ENCODE data around the gene PHRF1. TPM values are rescaled to one million over a fixed set of nuclear protein-coding genes. Genes with fewer than 3 reads are reported as not detected.
"Not testable (repeated sequence)": the region's sequence is repeated elsewhere in the genome, so short reads cannot be mapped to it uniquely, and the experiment has no call there.

The PHRF1 gene
- polyA plus RNA-seq, 6 donors from 2014 or later, result 2.3 to 16.4 (median 5.2) TPM

DNA sequence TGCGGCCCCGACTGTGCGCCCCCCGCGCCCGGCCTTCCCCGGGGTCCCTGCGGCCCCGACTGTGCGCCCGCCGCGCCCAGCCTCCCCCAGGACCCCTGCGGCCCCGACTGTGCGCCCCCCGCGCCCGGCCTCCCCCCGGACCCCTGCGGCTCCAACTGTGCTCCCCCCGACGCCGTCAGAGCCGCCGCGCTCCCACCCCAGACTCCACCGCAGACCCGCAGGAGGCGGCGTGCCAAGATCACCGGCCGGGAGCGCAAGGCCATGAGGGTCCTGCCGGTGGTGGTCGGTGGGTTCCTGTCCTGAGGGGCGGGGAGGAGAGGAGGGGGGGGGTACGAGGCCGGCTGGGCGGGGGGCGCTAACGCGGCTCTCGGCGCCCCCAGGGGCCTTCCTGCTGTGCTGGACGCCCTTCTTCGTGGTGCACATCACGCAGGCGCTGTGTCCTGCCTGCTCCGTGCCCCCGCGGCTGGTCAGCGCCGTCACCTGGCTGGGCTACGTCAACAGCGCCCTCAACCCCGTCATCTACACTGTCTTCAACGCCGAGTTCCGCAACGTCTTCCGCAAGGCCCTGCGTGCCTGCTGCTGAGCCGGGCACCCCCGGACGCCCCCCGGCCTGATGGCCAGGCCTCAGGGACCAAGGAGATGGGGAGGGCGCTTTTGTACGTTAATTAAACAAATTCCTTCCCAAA lies 63.9 kb downstream of the PHRF1 start:
- Mint-ChIP-seq H3K4me1 (peaks cover 15 to 18% (median 15%) of the 10 kb centered on the region in 3 donors), H3K9me3 (no peaks in the 10 kb centered on the region), H3K27ac (peak overlapping the region in 3 of 6 donors; percentile 76 to 82 (median 76)), H3K27me3 (peaks cover 8 to 39% (median 29%) of the 10 kb centered on the region in 3 donors), H3K4me3 (peak overlapping the region; percentile 69 to 86 (median 75)), H3K36me3 (peaks cover 0 to 8% of the 10 kb centered on the region in 2 donors)
- ATAC-seq (ENCODE audit: low read depth in 2 of 2) (peak; percentile 66), DNase-seq (peak; percentile 29)

- DNase-seq, result no peak
- Mint-ChIP-seq H3K4me3 (no peak overlapping the region), H3K27ac (no peak overlapping the region), H3K9me3 (no peaks in the 10 kb centered on the region), H3K4me1 (peaks cover 18 to 25% (median 18%) of the 10 kb centered on the region in 3 donors), H3K27me3 (peaks cover 8 to 26% (median 18%) of the 10 kb centered on the region in 3 donors), H3K36me3 (peaks cover 0 to 8% of the 10 kb centered on the region in 2 donors)
- ATAC-seq (ENCODE audit: low read depth in 2 of 2), result no peak
Observed at GRCh38 chr11:641806-642370, 65.6 kb downstream of the PHRF1 start.

DNA sequence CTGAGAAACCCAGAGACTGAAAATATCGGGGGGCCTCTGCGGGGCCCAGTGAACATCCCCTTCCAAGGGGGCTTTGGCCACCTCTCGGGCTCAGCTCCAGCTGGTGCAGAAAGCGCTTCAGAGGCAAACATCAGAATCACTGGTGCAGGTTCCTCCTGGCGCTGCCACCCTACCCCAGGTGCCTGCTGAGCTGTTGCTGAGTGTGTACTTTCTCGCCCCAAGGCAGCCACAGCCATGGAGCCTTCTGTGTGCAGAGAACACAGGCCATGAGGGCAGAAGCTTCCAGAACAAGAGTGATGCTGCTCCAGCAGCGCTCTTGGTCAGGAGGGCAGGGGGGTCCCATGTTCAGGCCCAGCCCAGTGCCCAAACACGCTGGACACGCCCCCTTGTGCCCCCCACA lies 67.1 kb downstream of the PHRF1 start:
- ATAC-seq (ENCODE audit: low read depth in 2 of 2), result no peak

GRCh38 chr11:643849-644738 lies 67.8 kb downstream of the PHRF1 start:
- Mint-ChIP-seq H3K36me3 (peaks cover 0 to 3% of the 10 kb centered on the region in 2 donors), H3K9me3 (no peaks in the 10 kb centered on the region), H3K27ac (no peak overlapping the region), H3K4me1 (peaks cover 8 to 15% (median 13%) of the 10 kb centered on the region in 3 donors), H3K4me3 (no peak overlapping the region), H3K27me3 (peaks cover 4 to 8% (median 8%) of the 10 kb centered on the region in 3 donors)
- DNase-seq (no peak), ATAC-seq (ENCODE audit: low read depth in 2 of 2) (no peak)

More for the DNA sequence above, 67.1 kb downstream of the PHRF1 start:
- no peak overlapping the region for H3K4me3 Mint-ChIP-seq
- no peak overlapping the region for H3K27ac Mint-ChIP-seq
- H3K4me1 Mint-ChIP-seq, result peaks cover 11 to 19% (median 13%) of the 10 kb centered on the region in 3 donors
- no peaks in the 10 kb centered on the region for H3K9me3 Mint-ChIP-seq
- no peaks in the 10 kb centered on the region for H3K36me3 Mint-ChIP-seq
- no peak for DNase-seq
- H3K27me3 Mint-ChIP-seq, result peaks cover 8 to 15% (median 8%) of the 10 kb centered on the region in 3 donors

DNA sequence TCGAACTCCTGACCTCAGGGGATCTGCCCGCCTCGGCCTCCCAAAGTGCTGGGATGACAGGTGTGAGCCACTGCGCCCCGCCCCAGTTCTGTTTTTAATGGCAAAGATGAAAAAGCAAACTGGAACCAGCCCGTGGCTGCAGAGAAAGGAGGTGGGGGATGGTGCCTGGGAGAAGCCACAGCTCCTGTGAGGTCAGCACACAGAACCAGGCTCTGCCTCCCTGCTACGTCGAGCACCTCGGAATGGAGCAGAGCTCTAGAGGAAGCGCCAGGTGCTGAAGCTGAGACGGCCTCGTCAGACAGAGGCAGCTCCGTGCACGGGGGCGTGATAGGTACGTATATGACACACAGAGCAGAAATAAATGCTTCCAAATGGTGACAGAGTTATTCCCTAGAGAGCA lies 69.3 kb downstream of the PHRF1 start:
- peaks cover 0 to 3% of the 10 kb centered on the region in 2 donors for H3K36me3 Mint-ChIP-seq
- H3K27ac Mint-ChIP-seq, result peak overlapping the region in 2 of 6 donors; percentile 71 to 83
- ATAC-seq (ENCODE audit: low read depth in 2 of 2) (no peak), DNase-seq (no peak)
- H3K9me3 Mint-ChIP-seq, result no peaks in the 10 kb centered on the region
- peaks cover 2 to 12% (median 8%) of the 10 kb centered on the region in 3 donors for H3K4me1 Mint-ChIP-seq
- H3K27me3 Mint-ChIP-seq, result peaks cover 0 to 3% (median 3%) of the 10 kb centered on the region in 3 donors
- peak overlapping the region in 1 of 8 donors; percentile 28 for H3K4me3 Mint-ChIP-seq

- H3K27me3 Mint-ChIP-seq, result no peaks in the 10 kb centered on the region
- H3K9me3 Mint-ChIP-seq, result no peaks in the 10 kb centered on the region
- peaks cover 0 to 10% (median 8%) of the 10 kb centered on the region in 3 donors for H3K4me1 Mint-ChIP-seq
- H3K4me3 Mint-ChIP-seq, result peak overlapping the region in 1 of 8 donors; percentile 16
- peak overlapping the region in 1 of 6 donors; percentile 30 for H3K27ac Mint-ChIP-seq
- H3K36me3 Mint-ChIP-seq, result peaks cover 0 to 3% of the 10 kb centered on the region in 2 donors
- DNase-seq (no peak), ATAC-seq (ENCODE audit: low read depth in 2 of 2) (no peak)
Observed at GRCh38 chr11:646214-646613, 69.9 kb downstream of the PHRF1 start.

DNA sequence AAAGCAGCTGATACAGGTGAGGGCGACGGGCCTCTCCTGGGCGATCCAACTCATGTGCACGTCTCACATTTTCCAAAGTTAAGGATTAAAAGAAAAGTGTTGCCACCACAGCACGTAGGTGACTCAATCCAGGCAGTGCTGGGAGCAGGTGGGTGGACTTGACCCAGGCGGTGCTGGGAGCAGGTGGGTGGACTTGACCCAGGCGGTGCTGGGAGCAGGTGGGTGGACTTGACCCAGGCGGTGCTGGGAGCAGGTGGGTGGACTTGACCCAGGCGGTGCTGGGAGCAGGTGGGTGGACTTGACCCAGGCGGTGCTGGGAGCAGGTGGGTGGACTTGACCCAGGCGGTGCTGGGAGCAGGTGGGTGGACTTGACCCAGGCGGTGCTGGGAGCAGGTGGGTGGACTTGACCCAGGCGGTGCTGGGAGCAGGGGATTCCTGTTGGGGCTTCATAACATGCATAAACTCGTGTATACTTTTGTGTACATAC lies 71.4 kb downstream of the PHRF1 start:
- not testable (repeated sequence) for H3K27ac Mint-ChIP-seq; H3K27me3 Mint-ChIP-seq; ATAC-seq (ENCODE audit: low read depth in 2 of 2); H3K36me3 Mint-ChIP-seq; H3K9me3 Mint-ChIP-seq; DNase-seq; H3K4me1 Mint-ChIP-seq
- peak overlapping the region in 1 of 8 donors; percentile 20 for H3K4me3 Mint-ChIP-seq

DNA sequence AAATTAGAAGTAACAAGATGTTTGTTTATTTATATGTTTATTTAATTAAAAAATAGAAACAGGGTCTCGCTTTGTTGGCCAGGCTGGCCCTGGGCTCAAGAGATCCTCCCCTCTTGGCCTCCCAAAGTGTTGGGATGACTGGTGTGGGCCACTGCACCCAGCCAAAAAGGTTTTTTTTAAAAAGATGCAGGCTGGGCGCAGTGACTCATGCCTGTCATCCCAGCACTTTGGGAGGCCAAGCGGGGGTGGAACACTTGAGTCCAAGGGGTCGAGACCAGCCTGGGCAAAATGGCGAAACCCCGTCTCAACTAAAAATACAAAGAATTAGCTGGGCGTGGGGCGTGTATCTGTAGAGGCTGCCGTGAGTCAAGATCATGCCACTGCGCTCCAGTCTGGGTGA lies 74.2 kb downstream of the PHRF1 start:
- Mint-ChIP-seq H3K27me3 (no peaks in the 10 kb centered on the region), H3K27ac (no peak overlapping the region), H3K36me3 (peaks cover 0 to 3% of the 10 kb centered on the region in 2 donors), H3K9me3 (no peaks in the 10 kb centered on the region), H3K4me1 (peaks cover 0 to 9% (median 4%) of the 10 kb centered on the region in 3 donors), H3K4me3 (no peak overlapping the region)
- no peak for DNase-seq
- no peak for ATAC-seq (ENCODE audit: low read depth in 2 of 2)

GRCh38 chr11:653136-653535 lies 76.9 kb downstream of the PHRF1 start:
- not testable (repeated sequence) for H3K36me3 Mint-ChIP-seq; ATAC-seq (ENCODE audit: low read depth in 2 of 2); H3K9me3 Mint-ChIP-seq; H3K27me3 Mint-ChIP-seq; H3K4me1 Mint-ChIP-seq; H3K4me3 Mint-ChIP-seq; DNase-seq
- peak overlapping the region in 1 of 6 donors; percentile 16 for H3K27ac Mint-ChIP-seq

DNA sequence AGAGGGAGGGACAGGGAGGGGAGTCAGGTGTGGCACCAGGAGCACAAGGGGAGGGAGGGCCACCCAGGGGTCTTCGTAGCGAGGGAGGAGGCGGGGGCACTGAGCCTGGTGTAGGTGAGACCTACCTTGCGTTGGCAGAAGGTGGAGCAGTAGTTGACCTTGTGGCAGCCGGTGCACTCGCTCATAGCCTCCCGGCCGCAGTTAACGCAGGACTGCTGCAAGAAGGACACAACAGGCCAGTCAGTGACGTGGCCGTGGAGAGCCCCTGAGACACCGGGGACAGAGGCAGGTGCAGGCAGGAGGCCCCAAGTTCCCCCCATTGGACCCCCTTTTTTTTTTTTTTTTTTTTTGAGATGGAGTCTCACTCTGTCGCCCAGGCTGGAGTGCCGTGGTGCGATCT lies 77.6 kb downstream of the PHRF1 start:
- DNase-seq, result no peak
- Mint-ChIP-seq H3K4me1 (no peaks in the 10 kb centered on the region), H3K36me3 (no peaks in the 10 kb centered on the region), H3K27ac (no peak overlapping the region), H3K4me3 (no peak overlapping the region), H3K9me3 (no peaks in the 10 kb centered on the region), H3K27me3 (no peaks in the 10 kb centered on the region)
- ATAC-seq (ENCODE audit: low read depth in 2 of 2), result no peak

DNA sequence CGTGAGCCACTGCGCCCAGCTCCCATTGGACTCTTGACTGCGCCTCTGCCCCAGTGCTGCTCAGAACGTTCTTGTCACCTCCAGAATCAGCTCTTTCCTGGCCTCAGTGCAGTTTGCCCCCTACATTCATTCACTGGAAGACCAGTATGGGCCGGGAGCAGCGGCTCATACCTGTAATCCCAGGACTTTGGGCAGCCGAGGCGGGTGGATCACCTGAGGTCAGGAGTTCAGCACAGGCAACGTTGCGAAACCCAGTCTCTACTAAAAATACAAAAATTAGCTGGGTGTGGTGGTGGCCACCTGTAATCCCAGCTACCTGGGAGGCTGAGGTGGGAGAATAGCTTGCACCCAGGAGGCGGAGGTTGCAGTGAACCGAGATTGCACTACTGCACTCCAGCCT lies 78.2 kb downstream of the PHRF1 start:
- not testable (repeated sequence) for H3K27me3 Mint-ChIP-seq; DNase-seq; H3K36me3 Mint-ChIP-seq; H3K4me3 Mint-ChIP-seq; ATAC-seq (ENCODE audit: low read depth in 2 of 2); H3K9me3 Mint-ChIP-seq; H3K27ac Mint-ChIP-seq; H3K4me1 Mint-ChIP-seq

DNA sequence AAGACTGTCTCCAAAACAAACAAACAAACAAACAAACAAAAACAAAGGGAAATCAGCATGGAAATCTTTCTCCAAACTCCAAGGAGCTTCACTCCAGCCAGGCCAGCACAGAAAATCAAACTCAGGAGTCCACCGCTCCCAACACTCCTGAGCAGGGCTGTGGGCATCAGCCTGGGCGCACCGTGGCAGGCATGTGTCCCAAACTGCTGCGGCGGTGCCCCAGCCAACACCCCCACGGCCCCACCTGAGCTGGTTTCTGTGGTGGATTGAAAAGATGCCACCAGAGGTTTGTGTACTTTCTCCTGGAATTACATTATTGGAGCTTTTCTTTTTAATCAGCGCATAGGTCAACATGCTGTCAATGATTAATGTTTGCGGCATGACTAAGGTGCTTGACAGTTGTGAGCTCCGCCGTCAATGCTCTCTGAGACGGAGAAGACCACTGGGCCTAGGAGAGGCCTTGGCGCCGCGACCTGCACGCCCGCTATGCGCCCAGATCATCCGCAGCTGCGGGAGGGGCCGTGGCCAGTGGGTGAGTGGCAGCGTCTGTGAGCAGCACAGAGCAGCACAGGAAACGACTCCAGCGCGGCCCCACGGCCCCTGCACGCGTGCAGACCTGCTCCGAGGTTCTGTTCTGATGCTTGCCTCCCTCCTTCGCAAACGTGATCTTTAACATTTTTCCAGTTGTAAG lies 78.9 kb downstream of the PHRF1 start:
- Mint-ChIP-seq H3K4me1 (no peaks in the 10 kb centered on the region), H3K27me3 (no peaks in the 10 kb centered on the region), H3K36me3 (no peaks in the 10 kb centered on the region), H3K9me3 (no peaks in the 10 kb centered on the region), H3K27ac (peak overlapping the region in 1 of 6 donors; percentile 33), H3K4me3 (no peak overlapping the region)
- DNase-seq (no peak), ATAC-seq (ENCODE audit: low read depth in 2 of 2) (no peak)

- H3K27ac Mint-ChIP-seq, result no peak overlapping the region
- H3K4me1 Mint-ChIP-seq, result no peaks in the 10 kb centered on the region
- H3K27me3 Mint-ChIP-seq, result no peaks in the 10 kb centered on the region
- ATAC-seq (ENCODE audit: low read depth in 2 of 2), result no peak
- no peaks in the 10 kb centered on the region for H3K9me3 Mint-ChIP-seq
- no peaks in the 10 kb centered on the region for H3K36me3 Mint-ChIP-seq
- DNase-seq, result no peak
- no peak overlapping the region for H3K4me3 Mint-ChIP-seq
Observed at GRCh38 chr11:656426-656825, 80.2 kb downstream of the PHRF1 start.
